Renal cortical epithelial cell (primary cell): Measurements from ENCODE around the gene RYR3. TPM values are rescaled to one million over a fixed set of nuclear protein-coding genes. Genes with fewer than 3 reads are reported as not detected.

Experiments used
- DNase-seq: peaks from one replicate; pipeline ENCODE4 v3.0.0-alpha.2; 2011; ENCODE audit warnings: low read depth
- total RNA-seq: library from RNA; depleted of rRNA; stranded (reverse); fragments of >200 nt; gene quantifications from 2 replicates; pipeline ENCODE4 v1.2.3, GENCODE V29; 2014

Gene RYR3
- total RNA-seq, 1 donor from 2014 or later: 2.7 TPM

DNA sequence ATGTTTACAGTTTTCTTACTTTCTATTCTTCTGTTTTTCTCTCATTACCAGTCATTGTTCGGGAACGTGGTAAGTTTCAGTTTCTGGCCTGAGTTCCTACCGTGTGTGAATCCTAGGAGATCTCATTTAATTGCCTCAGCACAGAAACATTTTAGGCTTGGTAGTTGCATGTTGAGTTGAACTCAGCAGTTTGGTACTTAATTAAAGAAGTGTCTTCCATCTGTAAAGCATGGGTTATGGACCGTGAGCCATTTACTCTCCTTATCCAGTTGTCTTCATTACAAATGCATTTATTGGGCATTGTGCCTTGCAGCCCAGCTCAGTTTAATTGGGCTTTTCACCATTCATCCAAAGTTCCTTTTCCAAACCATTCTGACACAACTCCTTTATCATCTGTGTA is 515.4 kb downstream of the RYR3 start:
- no peak for DNase-seq

DNA sequence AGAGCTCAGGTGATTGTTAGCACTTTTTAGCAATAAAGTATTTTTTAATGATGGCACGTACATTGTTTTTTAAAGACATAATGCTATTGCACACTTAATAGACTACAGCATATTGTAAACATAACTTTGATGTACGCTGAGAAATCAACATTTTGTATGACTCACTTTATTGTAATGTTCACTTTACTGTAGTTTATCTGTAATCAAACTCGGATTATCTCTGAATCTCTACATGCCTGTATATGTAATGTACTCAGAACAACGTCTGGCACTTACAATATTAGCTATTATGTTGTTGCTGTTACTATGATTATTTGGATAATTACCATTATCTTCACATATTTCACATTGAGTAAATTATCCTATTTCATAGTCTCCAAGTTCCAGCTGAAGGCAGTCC is 519.6 kb downstream of the RYR3 start:
- no peak for DNase-seq

DNA sequence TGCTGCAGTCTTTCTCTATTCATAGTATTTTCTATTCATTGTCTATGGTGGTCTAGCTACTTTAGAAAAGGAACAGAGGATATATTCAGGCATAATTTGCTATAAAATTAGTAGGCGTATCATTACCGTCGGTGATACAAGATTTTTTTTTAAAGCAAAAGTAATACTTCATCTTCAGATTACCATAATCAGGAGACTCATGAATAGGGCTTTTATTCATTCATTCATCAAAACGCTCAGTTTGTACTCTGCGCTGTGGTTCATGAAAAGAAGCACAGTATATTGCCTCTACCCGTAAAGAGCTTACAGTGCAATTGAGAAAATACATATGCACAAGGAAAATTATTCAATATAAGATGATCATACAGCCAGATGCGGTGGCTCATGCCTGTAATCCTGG is 520.9 kb downstream of the RYR3 start:
- DNase-seq: no peak

DNA sequence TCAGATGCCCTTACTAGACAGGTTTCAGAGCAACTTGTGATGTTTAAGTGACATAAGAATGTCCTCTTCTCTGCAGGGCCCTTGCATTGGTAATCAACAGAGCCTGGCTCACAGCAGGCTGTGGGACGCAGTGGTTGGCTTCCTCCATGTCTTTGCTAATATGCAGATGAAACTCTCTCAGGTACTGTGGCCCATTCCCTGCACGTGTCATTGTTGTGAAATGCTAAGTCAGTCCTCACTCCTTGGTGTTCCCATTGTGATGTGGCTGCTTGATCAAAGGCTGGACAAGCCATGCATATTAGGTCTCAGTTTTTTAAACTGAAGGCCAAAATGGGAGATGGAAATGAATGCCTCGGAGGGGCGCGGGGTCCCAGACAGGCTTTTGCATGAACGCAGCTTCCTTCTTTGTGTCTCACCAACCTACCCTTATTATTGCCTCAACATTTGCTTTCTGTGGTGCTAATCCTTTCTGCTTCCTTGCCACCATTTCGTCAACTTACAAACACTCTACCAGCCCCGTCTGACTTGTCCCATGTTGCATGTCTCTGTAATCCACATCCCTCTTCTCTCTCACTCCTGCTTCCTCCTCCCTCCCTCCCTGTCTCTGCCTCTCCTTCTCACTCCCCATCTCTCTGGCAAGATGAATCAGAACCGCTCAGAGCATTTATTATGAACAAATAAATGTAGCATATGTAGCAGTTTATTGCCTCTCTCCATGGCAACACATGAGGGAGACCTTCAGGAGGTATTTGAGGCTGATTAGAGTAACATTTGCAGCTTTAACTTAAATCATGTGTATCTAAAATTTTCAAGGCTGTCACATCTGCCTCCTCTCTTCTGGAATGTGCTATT is 524.4 kb downstream of the RYR3 start:
- DNase-seq: peak; percentile 42

DNA sequence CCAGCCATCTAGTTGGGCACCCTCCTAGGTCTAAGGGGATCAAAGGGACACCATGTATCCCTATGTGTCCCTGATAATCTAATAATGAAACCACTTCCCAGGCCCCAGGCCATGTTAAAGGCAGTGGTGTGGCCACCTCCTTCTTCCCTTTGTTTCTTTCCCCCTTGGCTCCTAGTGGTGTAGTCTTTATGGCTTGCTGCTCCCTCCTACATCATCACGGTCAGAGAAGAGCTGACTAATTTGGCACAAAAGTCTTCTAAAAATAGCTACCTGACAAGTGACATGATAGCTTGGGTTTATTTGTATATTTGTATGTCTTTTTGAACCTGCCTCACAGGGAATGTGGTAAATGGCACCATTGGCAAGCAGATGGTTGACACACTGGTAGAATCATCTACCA is 526.5 kb downstream of the RYR3 start:
- DNase-seq: no peak

DNA sequence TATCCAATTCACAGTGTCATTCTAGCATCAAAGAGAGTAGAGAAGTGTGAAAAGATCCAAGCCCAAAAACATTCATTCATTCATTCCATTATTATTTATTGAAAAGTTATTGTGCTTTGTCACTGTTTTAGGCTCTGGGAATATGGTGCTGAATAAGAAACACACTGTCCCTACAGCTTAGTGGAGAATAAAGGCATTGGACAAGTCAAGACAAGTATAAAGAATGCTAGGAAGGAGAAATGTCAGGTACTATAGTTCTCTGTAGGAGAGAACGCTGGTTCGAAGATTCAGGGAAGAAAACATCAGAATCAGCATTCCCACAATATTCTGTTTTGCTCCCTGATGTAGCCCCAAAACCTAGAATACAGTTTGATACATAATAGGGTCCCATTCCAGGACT is 528.8 kb downstream of the RYR3 start:
- DNase-seq: no peak

DNA sequence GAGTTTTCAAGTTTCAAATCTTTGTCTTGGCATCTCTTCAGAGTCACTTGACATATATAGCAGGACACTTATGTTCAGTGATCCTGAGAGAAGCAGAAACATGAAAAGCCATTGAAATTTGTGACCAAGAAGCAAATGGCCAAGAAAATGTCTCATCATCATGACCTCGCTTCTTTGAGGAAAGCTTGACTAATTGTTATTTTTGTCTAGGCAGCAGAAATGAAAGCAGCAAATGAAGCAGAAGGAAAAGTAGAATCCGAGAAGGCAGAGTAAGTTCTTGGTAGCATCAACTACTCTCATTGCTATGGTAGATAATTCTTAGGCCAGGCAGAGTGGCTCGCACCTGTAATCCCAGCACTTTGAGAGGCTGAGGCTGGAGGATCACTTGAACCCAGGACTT is 529.8 kb downstream of the RYR3 start:
- no peak for DNase-seq

DNA sequence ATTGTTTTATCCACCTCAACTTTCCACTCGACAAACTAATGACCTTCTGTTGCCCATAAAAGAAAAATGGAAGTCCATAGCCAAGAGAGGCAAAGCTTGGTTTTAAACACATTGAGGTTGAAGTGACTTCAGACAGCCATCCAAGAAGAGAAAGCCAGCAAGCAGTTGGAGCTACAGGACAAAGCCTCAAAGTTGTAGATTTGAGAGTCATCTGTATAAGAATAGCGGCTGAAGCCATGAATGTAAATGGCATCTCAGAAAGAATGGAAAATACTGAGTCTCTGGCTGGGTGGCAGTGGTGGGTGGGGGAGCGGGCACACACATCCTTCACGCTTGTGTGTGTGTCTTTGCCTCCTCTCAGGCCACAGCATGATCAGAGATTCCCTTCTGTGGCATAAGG is 533.4 kb downstream of the RYR3 start:
- DNase-seq: no peak

DNA sequence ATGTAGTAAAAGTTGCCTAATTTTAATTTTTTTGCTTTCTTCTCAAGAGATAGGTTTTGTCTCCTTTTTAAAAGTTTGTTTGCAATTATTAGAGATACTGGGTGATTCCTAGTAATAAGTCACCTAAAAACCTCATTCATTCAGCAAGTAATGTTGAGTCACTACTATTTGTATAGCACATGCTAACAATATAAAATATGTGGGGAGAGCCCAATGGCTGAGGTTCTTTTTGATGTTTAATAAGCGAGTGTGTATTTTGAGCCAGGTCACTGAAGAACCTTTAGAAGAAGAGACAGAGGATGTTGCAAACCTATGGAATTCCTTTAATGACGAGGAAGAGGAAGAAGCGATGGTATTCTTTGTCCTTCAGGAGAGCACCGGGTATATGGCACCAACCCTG is 533.8 kb downstream of the RYR3 start:
- DNase-seq: no peak

DNA sequence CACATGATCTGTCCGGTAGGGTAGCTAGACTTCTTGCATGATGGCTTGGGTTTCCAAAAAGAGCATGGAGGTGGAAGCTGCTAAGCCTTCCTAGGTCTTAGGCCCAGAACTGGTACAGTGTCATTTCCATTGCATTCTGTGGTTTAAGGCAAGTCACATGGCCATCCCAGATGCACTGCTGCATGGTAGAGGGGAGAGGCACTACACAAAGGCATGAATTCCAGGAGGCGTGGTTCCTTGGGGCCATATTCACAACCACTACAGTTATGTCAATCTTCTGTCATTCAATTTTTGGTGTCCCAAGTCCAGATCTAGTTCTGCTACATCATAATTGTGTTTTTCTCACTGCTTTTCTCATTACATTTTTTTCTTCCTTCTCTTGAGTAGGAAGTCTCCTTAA is 535.4 kb downstream of the RYR3 start:
- DNase-seq: no peak

DNA sequence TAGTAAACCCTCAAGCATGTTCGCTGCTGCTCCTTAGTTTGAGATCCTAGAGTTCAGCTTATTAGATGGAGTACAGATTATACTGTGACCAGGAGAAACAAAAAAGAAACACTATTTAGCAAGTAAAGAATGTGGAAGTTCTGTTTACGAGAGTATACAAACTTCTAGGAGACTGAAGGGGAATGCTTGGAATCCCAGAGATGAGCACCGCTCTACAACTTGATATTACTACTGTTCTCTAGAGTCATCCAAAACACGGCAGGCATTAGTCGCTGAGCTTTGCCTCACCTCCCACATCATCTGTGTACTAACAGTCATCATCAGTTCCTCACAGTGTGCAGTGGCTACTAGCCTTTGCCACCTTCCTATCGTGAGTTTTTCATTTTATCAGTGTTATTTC is 536.1 kb downstream of the RYR3 start:
- no peak for DNase-seq

DNA sequence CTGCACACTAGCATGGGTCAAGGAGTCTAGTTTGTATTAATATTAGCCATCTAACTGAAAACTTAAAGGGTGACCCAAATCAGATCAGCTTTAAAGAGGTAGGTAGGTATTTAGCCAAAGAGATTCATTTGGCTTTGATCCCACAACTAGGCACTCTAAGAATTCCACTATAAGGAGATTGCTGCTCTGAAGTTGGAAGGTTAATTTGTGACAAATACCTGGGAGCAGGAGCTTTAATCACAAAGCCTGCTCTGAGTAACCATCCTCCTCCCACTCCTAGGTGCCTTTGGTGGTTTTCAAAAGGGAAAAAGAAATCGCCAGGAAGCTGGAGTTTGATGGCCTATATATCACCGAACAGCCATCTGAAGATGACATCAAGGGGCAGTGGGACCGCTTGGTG is 537.2 kb downstream of the RYR3 start:
- peak; percentile 57 for DNase-seq

DNA sequence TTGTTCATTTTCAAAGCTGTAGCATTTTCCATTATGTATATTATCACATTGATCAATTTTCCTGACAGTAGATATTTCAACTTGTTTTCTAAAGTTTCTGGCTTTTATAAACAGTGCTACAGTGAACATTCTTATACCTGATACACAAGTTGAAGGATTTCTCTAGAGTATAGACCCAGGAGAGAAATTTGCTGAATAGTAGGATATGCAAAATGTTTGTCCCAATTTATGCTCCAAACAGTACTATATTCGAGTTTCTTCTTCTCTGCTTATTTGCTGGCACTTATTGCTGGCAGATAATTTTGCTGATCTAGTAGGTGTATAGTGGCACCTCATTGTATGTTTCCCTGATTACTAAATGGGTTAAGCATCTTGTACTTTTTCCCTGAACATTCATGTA is 540.3 kb downstream of the RYR3 start:
- DNase-seq: no peak

DNA sequence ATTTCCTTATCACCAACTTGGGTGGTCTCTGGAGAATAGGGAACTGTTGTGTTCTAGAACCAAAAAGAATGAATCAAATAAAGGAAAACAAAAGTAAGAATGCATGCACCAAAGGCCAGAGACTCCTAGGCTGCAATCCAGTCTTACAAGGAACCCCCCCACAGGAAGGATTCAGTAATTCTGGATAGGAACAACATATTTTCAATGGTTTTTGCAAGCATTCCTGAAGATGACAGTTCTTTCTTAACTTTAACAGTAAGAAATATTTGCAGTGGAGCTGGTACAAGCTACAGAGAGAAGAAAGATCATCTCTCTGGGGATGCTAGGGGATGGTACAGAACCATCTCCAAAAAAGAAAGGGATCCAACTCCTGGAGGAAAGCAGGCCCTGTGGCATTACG is 541.3 kb downstream of the RYR3 start:
- DNase-seq: no peak

DNA sequence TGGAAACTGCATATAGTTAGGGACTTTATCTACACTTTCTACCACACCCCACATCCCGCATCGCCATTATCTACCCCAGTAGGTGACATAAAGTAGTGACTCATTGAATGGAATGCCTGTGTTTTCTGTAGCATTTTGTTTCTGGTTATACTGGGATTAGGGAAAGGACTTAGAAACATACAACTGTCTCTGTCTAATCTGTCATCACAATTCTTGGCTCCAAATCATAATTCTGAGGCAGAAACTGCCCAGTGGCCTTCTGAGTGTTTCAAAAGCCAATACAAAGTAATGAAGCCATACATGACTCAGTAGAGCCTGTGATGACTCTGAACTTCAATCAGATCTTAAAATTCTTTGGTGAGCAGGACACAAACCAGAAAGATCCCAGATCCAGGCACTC is 541.8 kb downstream of the RYR3 start:
- no peak for DNase-seq

DNA sequence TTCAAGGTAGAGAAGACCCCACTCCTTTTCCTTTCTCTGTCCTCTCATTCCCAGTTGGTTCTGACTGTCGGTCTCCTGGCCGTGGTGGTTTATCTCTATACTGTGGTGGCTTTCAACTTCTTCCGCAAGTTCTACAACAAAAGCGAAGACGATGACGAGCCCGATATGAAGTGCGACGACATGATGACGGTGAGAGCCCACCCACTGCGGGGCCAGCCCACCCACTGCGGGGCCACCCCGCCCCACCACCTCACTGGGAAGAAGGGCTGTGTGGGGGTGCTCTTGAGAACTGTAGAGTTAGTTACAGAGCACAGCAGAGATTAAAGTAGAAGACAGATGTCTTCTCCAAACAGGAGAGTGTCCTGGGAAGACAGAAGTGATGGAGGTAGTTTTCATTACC is 547.0 kb downstream of the RYR3 start:
- no peak for DNase-seq

DNA sequence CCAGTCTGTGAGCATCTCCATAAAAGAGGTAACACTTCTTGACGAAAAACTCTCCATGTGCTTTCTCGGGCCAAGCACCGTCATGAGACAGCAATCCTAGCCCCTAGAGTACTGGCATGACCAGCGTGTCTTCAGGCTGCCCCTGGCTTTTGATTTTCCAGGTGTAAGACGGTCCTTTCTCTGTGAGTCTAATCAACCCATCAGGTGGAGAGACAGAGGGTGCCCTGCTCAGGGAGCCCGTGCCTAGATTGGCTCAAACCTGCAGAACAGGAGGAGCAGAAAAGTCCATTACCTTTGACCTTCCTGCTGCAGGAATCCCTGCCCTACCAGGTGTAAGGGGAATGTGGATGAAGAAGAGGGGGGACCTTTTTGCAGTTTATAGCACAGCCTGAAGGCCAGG is 548.1 kb downstream of the RYR3 start:
- no peak for DNase-seq

DNA sequence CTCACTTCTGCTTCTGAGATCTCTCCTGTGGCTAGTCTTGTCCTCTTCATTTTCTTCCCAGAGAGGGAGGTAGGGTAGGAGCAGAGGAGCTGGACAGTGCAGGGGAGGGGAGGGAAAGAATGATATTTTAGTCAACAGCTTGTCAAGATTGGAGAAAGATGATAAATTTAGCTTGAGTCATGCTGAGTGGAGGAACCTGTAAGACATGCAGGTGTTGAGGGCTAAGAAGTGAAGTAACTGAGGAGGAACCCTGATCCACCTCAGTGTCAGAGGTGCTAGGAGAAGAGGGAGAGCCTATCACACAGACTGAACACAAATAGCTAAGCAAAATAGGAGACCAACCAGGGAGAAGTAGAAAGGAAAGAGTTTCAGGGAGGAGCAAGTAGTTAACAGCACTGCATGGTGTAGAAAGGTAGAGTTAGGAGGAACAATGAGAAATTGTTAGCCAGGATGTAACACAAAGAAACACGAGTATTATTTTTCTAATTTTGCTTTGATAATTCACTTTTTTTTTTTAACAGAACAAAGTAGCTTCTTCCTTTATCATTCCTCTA is 549.3 kb downstream of the RYR3 start:
- no peak for DNase-seq

DNA sequence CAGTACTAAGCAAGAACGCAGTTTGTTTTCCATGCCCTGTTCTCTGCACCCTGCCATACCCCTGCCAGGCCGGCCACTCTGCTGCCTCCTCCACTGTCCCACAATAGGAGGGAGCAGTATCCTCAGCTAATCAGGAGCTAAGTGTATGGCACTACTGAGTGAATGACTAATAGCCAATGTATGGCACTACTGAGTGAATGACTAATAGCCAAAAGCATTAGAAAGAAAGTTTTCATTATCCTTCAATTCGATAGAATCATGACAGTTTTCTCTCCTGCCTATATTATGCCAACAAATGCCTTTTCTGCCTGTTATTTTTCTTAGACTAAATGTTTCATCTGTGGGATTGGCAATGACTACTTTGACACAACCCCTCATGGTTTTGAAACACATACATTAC is 550.0 kb downstream of the RYR3 start:
- DNase-seq: peak; percentile 29

DNA sequence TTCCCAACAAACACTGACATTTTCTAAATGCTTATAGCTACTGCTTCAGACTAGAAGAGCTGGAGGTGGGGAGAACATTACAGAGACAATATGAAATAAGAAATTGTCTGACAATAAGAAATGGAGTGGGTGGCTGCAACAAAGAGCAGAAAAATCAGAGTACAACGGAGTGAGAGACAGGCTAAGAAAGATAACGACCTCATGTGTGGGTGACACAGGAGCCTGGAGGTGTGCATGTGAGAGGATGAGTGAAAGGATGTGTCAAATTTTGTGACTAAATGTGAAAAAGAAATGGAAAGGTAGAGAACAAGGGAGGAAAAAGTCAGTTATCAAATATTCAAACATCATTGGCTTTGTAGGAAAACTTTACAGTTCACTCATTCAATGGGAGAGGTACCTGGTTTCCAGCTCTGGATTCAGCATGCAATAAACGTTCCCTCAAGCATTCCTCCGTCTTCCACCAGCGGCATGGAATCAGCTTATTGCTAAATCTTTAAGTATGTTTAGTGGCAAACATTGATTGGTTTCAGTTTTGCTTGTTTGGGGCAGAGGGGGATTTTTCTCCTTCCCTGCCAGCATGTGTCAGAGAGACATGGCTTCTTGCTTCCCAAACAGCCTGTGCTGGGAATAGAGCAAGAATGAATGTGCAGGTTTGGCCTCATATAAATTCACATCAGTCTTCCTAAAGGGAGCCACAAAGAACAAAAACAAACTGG is 553.8 kb downstream of the RYR3 start:
- no peak for DNase-seq

DNA sequence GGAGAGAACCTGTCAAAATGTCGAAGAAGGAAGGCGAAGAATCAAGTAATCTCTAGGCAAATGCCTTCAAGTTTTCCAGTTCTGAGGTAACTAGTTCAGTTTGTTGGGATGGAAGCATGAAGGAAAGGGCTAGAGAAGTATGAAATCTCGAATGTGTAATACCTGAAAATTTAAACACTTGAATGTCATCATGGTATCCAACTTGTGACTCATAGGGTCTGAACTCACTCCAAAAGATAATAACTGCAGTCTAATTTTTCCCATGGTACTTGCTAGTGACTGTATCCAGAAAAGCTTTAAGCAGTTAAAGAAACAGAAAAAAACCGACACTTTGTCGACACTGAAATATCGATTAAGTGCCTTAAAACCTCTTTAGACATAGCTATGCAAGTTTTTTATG is 554.6 kb downstream of the RYR3 start:
- no peak for DNase-seq

DNA sequence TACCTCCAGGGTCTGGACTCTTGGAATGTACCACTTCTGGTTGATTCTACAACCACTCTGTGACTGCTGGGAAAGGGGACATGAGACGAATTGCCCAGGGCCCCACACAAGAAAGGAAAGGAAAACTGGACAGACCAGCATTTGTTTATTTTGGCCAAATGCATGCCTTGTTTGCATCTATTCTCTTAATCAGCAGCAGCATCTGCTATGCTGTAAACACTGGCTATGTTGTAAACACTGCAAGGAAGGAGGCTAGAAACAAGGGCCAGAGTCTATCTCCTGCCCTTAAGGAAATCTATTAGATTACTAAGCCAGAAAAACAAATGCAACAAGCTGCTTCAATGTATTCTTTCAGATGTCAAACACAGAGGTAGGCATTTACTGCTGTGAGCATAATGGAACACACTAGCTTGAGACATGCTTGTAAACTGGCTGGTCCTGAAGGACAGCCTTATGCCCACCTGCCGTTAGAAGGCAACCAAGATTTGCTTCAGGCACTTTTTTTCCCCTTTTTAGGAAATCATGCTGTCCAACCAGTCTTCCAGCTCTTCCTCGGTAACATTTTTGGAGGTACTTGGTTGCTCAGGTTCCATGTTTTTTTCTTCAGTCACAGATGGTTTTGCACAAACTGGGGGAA is 555.5 kb downstream of the RYR3 start:
- no peak for DNase-seq

DNA sequence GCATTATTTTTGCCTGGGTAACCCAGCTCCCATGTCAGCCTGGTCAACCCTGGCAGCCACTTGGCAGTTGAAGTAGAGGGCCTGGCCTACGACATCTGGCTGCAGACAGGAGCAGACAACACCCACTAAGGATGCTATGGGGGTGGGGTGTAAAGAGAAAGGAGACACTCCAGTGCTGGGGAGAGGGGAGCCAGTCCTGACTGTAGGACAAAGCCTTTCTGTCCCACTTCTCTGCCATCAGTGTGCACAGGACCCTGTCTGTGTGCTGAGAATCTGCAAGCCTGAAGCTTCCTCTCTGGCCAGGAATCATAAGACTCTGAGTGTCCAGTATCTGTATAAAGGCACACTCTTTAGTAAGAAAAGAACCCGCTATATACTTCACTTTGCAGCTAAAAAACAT is 561.2 kb downstream of the RYR3 start:
- no peak for DNase-seq
